Hepatocyte (in vitro differentiated cells): ENCODE data around the gene MTA3. TPM values are rescaled to one million over a fixed set of nuclear protein-coding genes. Genes with fewer than 3 reads are reported as not detected.
A peak's percentile ranks its signal among the peaks of the same experiment; 100 is the strongest.
"Not testable (repeated sequence)": the region's sequence is repeated elsewhere in the genome, so short reads cannot be mapped to it uniquely, and the experiment has no call there.

ENCODE experiments used
- DNase-seq: peaks from one replicate; pipeline ENCODE4 v3.0.0-alpha.2; 2016; ENCODE audit warnings: low spot score
- H2AFZ ChIP-seq: fragments of 200-600 bp; sonication (generic); 2 replicates; pipeline ENCODE4 v1.6.0; 2016; ENCODE audit warnings: antibody characterized with exemption, mild to moderate bottlenecking
- H3K27ac ChIP-seq: fragments of 200-600 bp; sonication (generic); 2 replicates; pipeline ENCODE4 v1.5.1; 2016; ENCODE audit warnings: mild to moderate bottlenecking
- H3K27me3 ChIP-seq: fragments of 200-600 bp; sonication (generic); 2 replicates; pipeline ENCODE4 v1.6.1; 2016
- H3K36me3 ChIP-seq: fragments of 200-600 bp; sonication (generic); replicated peaks from 2 replicates; pipeline ENCODE4 v1.5.1; 2016; ENCODE audit warnings: low read depth; ENCODE audit not compliant: insufficient read depth
- H3K4me1 ChIP-seq: fragments of 200-600 bp; sonication (generic); 2 replicates; pipeline ENCODE4 v1.5.1; 2016; ENCODE audit warnings: mild to moderate bottlenecking, moderate library complexity; ENCODE audit not compliant: insufficient read depth
- H3K4me2 ChIP-seq: fragments of 200-600 bp; sonication (generic); 2 replicates; pipeline ENCODE4 v1.6.0; 2016
- H3K4me3 ChIP-seq: fragments of 200-600 bp; sonication (generic); 2 replicates; pipeline ENCODE4 v1.5.1; 2016; ENCODE audit warnings: mild to moderate bottlenecking
- H3K79me2 ChIP-seq: fragments of 200-600 bp; sonication (generic); 2 replicates; pipeline ENCODE4 v1.6.0; 2017; ENCODE audit warnings: mild to moderate bottlenecking
- H3K9me2 ChIP-seq: fragments of 200-600 bp; sonication (generic); replicated peaks from 2 replicates; pipeline ENCODE4 v1.6.0; 2017; ENCODE audit warnings: mild to moderate bottlenecking; ENCODE audit not compliant: insufficient read depth
- H3K9me3 ChIP-seq: fragments of 200-600 bp; sonication (generic); 2 replicates; pipeline ENCODE4 v1.5.1; 2016; ENCODE audit warnings: low read depth, mild to moderate bottlenecking
- H4K20me1 ChIP-seq: fragments of 200-600 bp; sonication (generic); 2 replicates; pipeline ENCODE4 v1.6.0; 2016; ENCODE audit warnings: mild to moderate bottlenecking; ENCODE audit not compliant: insufficient read depth, poor library complexity, severe bottlenecking
- EZH2 ChIP-seq: fragments of 200-600 bp; sonication (generic); IDR thresholded peaks from 2 replicates; pipeline ENCODE4 v1.6.1; 2016; ENCODE audit warnings: antibody characterized with exemption, mild to moderate bottlenecking, borderline replicate concordance
- EZH2phosphoT487 ChIP-seq: fragments of 200-600 bp; sonication (generic); IDR thresholded peaks from one replicate; pipeline ENCODE4 v1.6.1; 2018; ENCODE audit warnings: antibody characterized with exemption, mild to moderate bottlenecking, low read depth, moderate library complexity; ENCODE audit not compliant: unreplicated experiment, severe bottlenecking
- WGBS: methylation state at CpG from one replicate; pipeline ENCODE4 v1.1.6; 2016; ENCODE audit warnings: low lambda C conversion rate; ENCODE audit errors: missing lambda C conversion rate; 5-methylcytosine and 5-hydroxymethylcytosine counted together
- polyA plus RNA-seq: library from polyadenylated mRNA; unstranded; fragments of >200 nt; fragmentation: Nextera tagmentation; extraction: Ambion mirVana; gene quantifications from 2 replicates; pipeline ENCODE4 v1.2.1, GENCODE V29; 2016
- total RNA-seq: library from RNA; depleted of rRNA; stranded (reverse); fragments of >200 nt; gene quantifications from 2 replicates; pipeline ENCODE4 v1.2.3, GENCODE V29; 2014
- TF ChIP-seq, protein P1 (sequence below): fragments of 200-600 bp; sonication (generic); IDR thresholded peaks from 2 replicates; pipeline ENCODE4 v1.5.1; 2016; ENCODE audit warnings: antibody characterized with exemption, mild to moderate bottlenecking; ENCODE audit not compliant: poor library complexity

The MTA3 gene
- total and polyA plus RNA-seq, 2 experiments from 2014 or later = 34.6 to 44.3 TPM

DNA sequence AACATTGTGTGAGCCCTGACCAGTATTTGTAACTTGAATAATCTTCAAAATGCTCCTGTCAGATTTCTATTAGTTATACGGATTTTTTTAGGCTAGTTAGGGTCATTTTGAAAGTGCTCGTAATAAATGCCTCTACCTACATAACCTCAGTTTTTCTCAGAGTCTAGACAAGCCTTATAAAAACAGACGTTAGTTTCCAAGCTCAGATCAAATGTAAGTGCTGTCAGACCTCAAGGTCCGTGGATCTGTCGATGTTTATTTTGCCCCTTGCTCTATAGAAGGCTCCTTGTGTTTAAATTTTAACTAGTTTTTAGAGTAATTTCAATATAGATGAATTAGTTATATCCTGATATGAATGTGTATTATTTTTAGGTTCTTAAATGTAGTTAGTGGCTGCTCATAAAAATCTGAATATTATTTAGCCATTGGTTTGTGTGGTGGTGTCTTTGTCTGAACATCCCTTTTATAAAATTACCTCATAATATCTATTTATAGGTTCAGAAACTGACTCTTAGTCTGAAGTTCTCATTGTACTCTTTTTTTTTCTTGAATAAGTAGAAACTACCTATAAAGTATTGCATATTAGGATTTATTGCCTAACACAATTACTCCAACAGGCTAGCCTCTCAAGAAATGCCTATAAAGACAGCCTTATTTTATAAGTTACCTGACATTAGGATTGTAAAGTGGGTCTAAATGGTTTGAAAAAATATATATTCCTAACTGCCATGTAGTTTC, 71.1 kb downstream of the MTA3 start:
- peak overlapping the region; percentile 28 for H3K27ac ChIP-seq
- H3K4me1 ChIP-seq = peaks cover 21% of the 10 kb centered on the region
- peaks cover 26% of the 10 kb centered on the region for H3K79me2 ChIP-seq
- no peak for TF ChIP-seq EZH2
- TF ChIP-seq, protein P1, sequence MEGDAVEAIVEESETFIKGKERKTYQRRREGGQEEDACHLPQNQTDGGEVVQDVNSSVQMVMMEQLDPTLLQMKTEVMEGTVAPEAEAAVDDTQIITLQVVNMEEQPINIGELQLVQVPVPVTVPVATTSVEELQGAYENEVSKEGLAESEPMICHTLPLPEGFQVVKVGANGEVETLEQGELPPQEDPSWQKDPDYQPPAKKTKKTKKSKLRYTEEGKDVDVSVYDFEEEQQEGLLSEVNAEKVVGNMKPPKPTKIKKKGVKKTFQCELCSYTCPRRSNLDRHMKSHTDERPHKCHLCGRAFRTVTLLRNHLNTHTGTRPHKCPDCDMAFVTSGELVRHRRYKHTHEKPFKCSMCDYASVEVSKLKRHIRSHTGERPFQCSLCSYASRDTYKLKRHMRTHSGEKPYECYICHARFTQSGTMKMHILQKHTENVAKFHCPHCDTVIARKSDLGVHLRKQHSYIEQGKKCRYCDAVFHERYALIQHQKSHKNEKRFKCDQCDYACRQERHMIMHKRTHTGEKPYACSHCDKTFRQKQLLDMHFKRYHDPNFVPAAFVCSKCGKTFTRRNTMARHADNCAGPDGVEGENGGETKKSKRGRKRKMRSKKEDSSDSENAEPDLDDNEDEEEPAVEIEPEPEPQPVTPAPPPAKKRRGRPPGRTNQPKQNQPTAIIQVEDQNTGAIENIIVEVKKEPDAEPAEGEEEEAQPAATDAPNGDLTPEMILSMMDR = no peak
- no peak for TF ChIP-seq EZH2phosphoT487
- H4K20me1 ChIP-seq = no peaks in the 10 kb centered on the region
- H3K9me2 ChIP-seq = no peaks in the 10 kb centered on the region
- H3K9me3 ChIP-seq = no peaks in the 10 kb centered on the region
- H3K4me2 ChIP-seq = peak overlapping the region; percentile 58
- 42% methylated on average over 5 of the region's 5 CpGs for WGBS
- DNase-seq = no peak
- no peaks in the 10 kb centered on the region for H3K27me3 ChIP-seq
- no peak overlapping the region for H3K4me3 ChIP-seq
- H2AFZ ChIP-seq = no peak overlapping the region
- no peaks in the 10 kb centered on the region for H3K36me3 ChIP-seq

DNA sequence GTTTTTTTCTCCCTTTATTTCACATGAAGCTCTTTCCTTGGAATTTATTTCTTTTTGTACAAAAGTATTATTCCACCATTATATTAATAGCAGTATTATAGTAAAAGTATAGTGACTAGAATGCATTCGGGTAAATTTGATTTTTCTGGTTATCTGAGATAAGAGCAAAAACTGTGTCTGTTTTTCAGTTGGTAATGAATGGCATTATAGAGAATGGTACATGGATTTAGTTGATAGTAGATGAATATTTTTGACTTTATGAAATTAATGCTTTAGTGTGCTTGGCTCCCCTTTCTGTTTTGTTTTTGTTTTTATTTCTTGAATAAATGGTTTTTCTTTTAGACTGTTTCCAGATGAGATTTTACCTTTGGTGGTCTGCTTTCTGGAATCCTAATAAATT, 71.8 kb downstream of the MTA3 start:
- Histone ChIP-seq H3K4me2 (no peak overlapping the region), H2AFZ (no peak overlapping the region), H3K79me2 (peaks cover 26% of the 10 kb centered on the region), H4K20me1 (no peaks in the 10 kb centered on the region), H3K27ac (no peak overlapping the region), H3K4me3 (no peak overlapping the region), H3K27me3 (no peaks in the 10 kb centered on the region), H3K9me2 (no peaks in the 10 kb centered on the region), H3K36me3 (no peaks in the 10 kb centered on the region), H3K4me1 (peaks cover 21% of the 10 kb centered on the region), H3K9me3 (no peaks in the 10 kb centered on the region)
- 93% methylated on average over 1 of the region's 1 CpG for WGBS
- DNase-seq = no peak
- TF ChIP-seq, protein P1 = no peak
- no peak for TF ChIP-seq EZH2phosphoT487
- TF ChIP-seq EZH2 = no peak

DNA sequence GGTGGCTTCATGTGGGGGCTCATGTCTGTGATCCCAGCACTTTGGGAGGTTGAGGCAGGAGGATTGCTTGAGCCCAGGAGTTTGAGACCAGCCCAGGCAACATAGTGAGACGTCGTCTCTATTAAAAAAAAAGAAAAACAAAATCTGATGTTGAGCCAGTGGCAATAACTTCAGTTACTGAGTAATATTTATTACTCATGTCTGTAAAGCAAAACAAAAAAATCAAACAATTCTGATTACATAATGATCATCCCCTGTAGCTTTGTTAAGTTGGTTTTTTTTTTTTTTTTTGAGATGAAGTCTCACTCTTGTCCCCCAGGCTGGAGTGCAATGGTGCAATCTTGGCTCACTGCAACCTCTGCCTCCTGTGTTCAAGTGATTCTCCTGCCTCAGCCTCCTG, 73.9 kb downstream of the MTA3 start:
- 96% methylated on average over 2 of the region's 2 CpGs for WGBS

DNA sequence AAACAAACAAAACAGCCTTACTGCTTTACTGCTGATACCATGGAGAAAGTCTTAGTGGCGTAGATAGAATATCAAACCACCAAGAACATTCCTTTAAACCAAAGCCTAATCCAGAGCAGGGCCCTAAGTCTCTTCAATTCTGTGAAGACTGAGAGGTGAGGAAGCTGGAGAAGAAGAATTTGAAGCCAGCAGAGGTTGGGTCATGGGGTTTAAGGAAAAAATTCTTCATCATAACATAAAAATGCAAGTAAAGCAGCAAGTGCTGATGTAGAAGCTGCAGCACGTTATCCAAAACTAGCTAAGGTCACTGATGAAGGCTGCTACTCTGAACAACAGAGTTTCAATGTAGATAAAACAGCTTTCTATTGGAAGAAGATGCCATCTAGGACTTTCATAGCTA, 77.1 kb downstream of the MTA3 start:
- Histone ChIP-seq H3K9me2 (no peaks in the 10 kb centered on the region), H3K4me1 (peaks cover 5% of the 10 kb centered on the region), H3K4me2 (no peak overlapping the region), H3K36me3 (peaks cover 6% of the 10 kb centered on the region), H3K9me3 (no peaks in the 10 kb centered on the region), H3K4me3 (no peak overlapping the region), H4K20me1 (no peaks in the 10 kb centered on the region), H2AFZ (no peak overlapping the region), H3K79me2 (peaks cover 10% of the 10 kb centered on the region), H3K27ac (no peak overlapping the region), H3K27me3 (no peaks in the 10 kb centered on the region)
- no peak for TF ChIP-seq EZH2
- no peak for TF ChIP-seq EZH2phosphoT487
- TF ChIP-seq, protein P1 = no peak
- 96% methylated on average over 2 of the region's 2 CpGs for WGBS
- DNase-seq = no peak

More for the DNA sequence above, 73.9 kb downstream of the MTA3 start:
- not testable (repeated sequence) for H4K20me1 ChIP-seq, H3K4me2 ChIP-seq, H3K9me3 ChIP-seq, H3K27me3 ChIP-seq, H3K27ac ChIP-seq, DNase-seq, H3K36me3 ChIP-seq, H3K4me3 ChIP-seq, H2AFZ ChIP-seq, H3K9me2 ChIP-seq
- peaks cover 21% of the 10 kb centered on the region for H3K4me1 ChIP-seq
- H3K79me2 ChIP-seq = peaks cover 16% of the 10 kb centered on the region
